Thoracic aorta (tissue), 2 donors: ENCODE data around the gene OGG1. TPM values are rescaled to one million over a fixed set of nuclear protein-coding genes. Genes with fewer than 3 reads are reported as not detected.

Experiments
- ATAC-seq: fragments of 150-250 bp; one replicate; pipeline ENCODE4 v1.8.0; 2017; ENCODE audit warnings: low read depth; ENCODE audit not compliant: insufficient number of reproducible peaks, low FRiP score
- DNase-seq: peaks from one replicate; pipeline ENCODE4 v3.0.0-alpha.2; 2020; ENCODE audit warnings: low spot score
- H3K27ac ChIP-seq, 2 donors: fragments of 200-600 bp; sonication (generic); 1 replicate in 1 of 2; 2 replicates in 1 of 2; pipeline ENCODE4 v1.5.1; 2016; ENCODE audit warnings: mild to moderate bottlenecking in 2 of 2, moderate library complexity in 2 of 2
- H3K27me3 ChIP-seq: fragments of 200-600 bp; sonication (generic); replicated peaks from 2 replicates; pipeline ENCODE4 v1.6.0; 2016; ENCODE audit warnings: mild to moderate bottlenecking; ENCODE audit not compliant: insufficient read depth
- H3K36me3 ChIP-seq: fragments of 200-600 bp; sonication (generic); one replicate; pipeline ENCODE4 v1.5.1; 2016
- H3K4me1 ChIP-seq, 2 donors: fragments of 200-600 bp; sonication (generic); 1 replicate in 1 of 2; 2 replicates in 1 of 2; pipeline versions ENCODE4 v1.5.1 to v1.6.0; 2016; ENCODE audit warnings: low read depth in 2 of 2, mild to moderate bottlenecking in 1 of 2; ENCODE audit not compliant: control insufficient read depth in 1 of 2
- H3K4me3 ChIP-seq: fragments of 200-600 bp; sonication (generic); 2 replicates; pipeline ENCODE4 v1.5.1; 2016; ENCODE audit warnings: mild to moderate bottlenecking
- H3K9me3 ChIP-seq: fragments of 200-600 bp; sonication (generic); 2 replicates; pipeline ENCODE4 v1.5.1; 2016
- CTCF ChIP-seq: fragments of 200-600 bp; sonication (generic); IDR thresholded peaks from one replicate; pipeline ENCODE4 v1.5.1; 2019; ENCODE audit warnings: antibody characterized with exemption
- total RNA-seq, 2 donors: library from RNA; depleted of rRNA; stranded (reverse); fragments of >200 nt; gene quantifications; one replicate each; pipeline versions ENCODE4 v1.1.0 to v1.2.3, GENCODE V29; 2016

OGG1 gene
- total RNA-seq, 2 donors from 2014 or later = 23.0 to 26.3 TPM

GRCh38 chr3:9781551-9781950, 31.8 kb downstream of the OGG1 start:
- H3K27me3 ChIP-seq = no peaks in the 10 kb centered on the region
- H3K4me3 ChIP-seq = no peak overlapping the region
- no peaks in the 10 kb centered on the region for H3K9me3 ChIP-seq
- peaks cover 6 to 8% of the 10 kb centered on the region in 2 donors for H3K4me1 ChIP-seq
- ATAC-seq = no peak
- peaks cover 26% of the 10 kb centered on the region for H3K36me3 ChIP-seq
- TF ChIP-seq CTCF = no peak
- H3K27ac ChIP-seq = no peak overlapping the region
- no peak for DNase-seq

- ATAC-seq = no peak
- H3K36me3 ChIP-seq = peaks cover 26% of the 10 kb centered on the region
- no peak overlapping the region for H3K4me3 ChIP-seq
- DNase-seq = no peak
- H3K27ac ChIP-seq = no peak overlapping the region
- peaks cover 6 to 8% of the 10 kb centered on the region in 2 donors for H3K4me1 ChIP-seq
- H3K9me3 ChIP-seq = no peaks in the 10 kb centered on the region
- no peak for TF ChIP-seq CTCF
- H3K27me3 ChIP-seq = no peaks in the 10 kb centered on the region
These were observed 32.3 kb downstream of the OGG1 start for GRCh38 chr3:9781978-9782603.

- Histone ChIP-seq H3K36me3 (peaks cover 26% of the 10 kb centered on the region), H3K27me3 (no peaks in the 10 kb centered on the region), H3K4me1 (peaks cover 6 to 8% of the 10 kb centered on the region in 2 donors), H3K27ac (no peak overlapping the region), H3K9me3 (no peaks in the 10 kb centered on the region), H3K4me3 (no peak overlapping the region)
- no peak for TF ChIP-seq CTCF
- ATAC-seq (no peak), DNase-seq (no peak)
These were observed 33.0 kb downstream of the OGG1 start for GRCh38 chr3:9782770-9783169.

- Histone ChIP-seq H3K27ac (no peak overlapping the region), H3K36me3 (peaks cover 29% of the 10 kb centered on the region), H3K4me3 (no peak overlapping the region), H3K9me3 (no peaks in the 10 kb centered on the region), H3K4me1 (peaks cover 3 to 4% of the 10 kb centered on the region in 2 donors), H3K27me3 (no peaks in the 10 kb centered on the region)
- DNase-seq = no peak
- no peak for TF ChIP-seq CTCF
- no peak for ATAC-seq
These were observed 34.2 kb downstream of the OGG1 start for GRCh38 chr3:9783954-9784353.

GRCh38 chr3:9784965-9785364, 35.2 kb downstream of the OGG1 start:
- TF ChIP-seq CTCF = no peak
- Histone ChIP-seq H3K27me3 (no peaks in the 10 kb centered on the region), H3K4me1 (peaks cover 0 to 3% of the 10 kb centered on the region in 2 donors), H3K9me3 (no peaks in the 10 kb centered on the region), H3K27ac (no peak overlapping the region), H3K36me3 (peaks cover 37% of the 10 kb centered on the region), H3K4me3 (no peak overlapping the region)
- DNase-seq = no peak
- no peak for ATAC-seq
